LNCAP (cell line): ENCODE measurements around the gene TOLLIP.

Source experiments
- CTCF ChIP-seq: fragments of 450-650 bp; IDR thresholded peaks from 2 replicates; pipeline ENCODE4 v1.5.1; 2017; ENCODE audit warnings: mild to moderate bottlenecking

Gene TOLLIP

DNA sequence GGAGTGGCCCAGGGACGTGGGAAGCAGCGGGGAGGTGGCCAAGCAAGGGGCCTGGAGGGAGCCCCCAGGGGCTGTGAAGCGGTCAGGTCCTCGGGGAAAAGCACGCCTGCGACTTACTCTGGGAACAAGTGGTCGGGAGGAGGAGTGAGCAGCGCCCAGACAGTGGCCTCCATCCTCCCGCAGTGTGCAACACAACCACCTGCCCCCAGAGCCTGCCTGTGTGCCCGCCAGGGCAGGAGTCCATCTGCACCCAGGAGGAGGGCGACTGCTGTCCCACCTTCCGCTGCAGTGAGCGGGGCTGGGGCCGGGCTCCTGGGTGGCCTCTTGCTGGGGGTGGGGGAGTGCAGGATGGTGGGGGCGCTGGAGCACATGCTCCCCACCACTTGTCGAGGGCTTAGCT, 51.5 kb downstream of the TOLLIP start:
- TF ChIP-seq CTCF, result no peak

DNA sequence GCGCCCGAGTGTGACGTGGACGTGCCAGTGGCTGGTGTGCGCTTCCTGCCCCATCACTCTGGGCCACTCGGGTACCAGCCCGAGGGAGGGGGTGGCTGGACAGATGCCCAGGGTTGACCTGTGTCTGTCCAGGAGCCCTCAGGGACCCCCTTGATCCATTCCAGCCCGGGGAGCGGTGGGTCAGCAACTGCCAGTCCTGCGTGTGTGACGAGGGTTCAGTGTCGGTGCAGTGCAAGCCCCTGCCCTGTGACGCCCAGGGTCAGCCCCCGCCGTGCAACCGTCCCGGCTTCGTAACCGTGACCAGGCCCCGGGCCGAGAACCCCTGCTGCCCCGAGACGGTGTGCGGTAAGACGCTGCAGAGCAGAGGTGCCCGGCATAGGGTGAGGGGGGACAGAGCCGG, 52.1 kb downstream of the TOLLIP start:
- TF ChIP-seq CTCF, result no peak

GRCh38 chr11:1256257-1257045, 53.0 kb downstream of the TOLLIP start:
- no peak for TF ChIP-seq CTCF

- no peak for TF ChIP-seq CTCF
Measured at GRCh38 chr11:1255151-1255550, 54.3 kb downstream of the TOLLIP start.

- no peak for TF ChIP-seq CTCF
Measured at GRCh38 chr11:1254733-1255132, 54.7 kb downstream of the TOLLIP start.

DNA sequence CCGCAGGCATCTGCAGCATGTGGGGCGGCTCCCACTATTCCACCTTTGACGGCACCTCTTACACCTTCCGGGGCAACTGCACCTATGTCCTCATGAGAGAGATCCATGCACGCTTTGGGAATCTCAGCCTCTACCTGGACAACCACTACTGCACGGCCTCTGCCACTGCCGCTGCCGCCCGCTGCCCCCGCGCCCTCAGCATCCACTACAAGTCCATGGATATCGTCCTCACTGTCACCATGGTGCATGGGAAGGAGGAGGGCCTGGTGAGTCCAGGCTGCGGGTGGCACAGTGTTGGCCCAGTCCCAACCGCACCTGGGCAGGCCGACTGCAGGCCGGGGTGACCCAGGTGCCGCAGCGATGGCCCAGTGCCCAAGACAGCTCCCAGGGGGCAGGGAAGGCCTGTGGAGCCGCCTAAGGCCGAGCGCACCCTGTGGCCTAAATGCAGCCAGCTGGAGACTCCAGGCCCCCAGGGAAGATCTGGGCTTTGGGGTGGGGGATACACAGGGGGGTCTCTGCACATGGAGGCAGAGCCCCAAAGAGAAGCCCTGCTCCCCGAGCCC, 55.3 kb downstream of the TOLLIP start:
- TF ChIP-seq CTCF, result no peak

DNA sequence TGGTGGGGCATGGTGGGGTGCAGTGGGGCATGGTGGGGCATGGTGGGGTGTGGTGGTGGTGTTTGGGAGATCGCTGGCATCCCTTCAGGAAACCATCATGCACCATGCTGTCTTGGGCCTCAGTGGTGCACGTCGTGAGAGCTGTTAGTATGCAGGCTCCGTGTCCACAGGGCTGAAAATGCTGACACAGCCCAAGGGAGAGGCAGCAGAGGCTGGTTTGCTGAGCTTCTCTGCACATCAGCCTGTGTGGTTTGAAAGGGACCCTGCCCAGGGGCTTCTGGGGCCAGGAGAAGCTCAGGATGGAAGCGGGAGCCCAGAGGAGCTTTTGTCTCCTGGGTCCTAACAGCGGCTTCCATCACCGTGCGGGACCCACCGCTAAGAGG, 56.3 kb downstream of the TOLLIP start:
- no peak for TF ChIP-seq CTCF
